Measurements from ENCODE around the gene SRPK3. TPM values are rescaled to one million over a fixed set of nuclear protein-coding genes. Genes with fewer than 3 reads are reported as not detected.

Gene SRPK3
- total RNA-seq, 2 donors from 2014 or later: 19.4 to 24.6 TPM

- H3K9me3 ChIP-seq: peaks cover 3 to 4% of the 10 kb centered on the region in 2 donors
- no peak for DNase-seq (ENCODE audit: low spot score)
- TF ChIP-seq CTCF (IDR thresholded peaks at IDR 0.05): no peak
- H3K4me3 ChIP-seq: peak overlapping the region; percentile 61 to 63
- peaks cover 12% of the 10 kb centered on the region for H3K36me3 ChIP-seq
- peaks cover 0 to 22% of the 10 kb centered on the region in 2 donors for H3K4me1 ChIP-seq
- no peaks in the 10 kb centered on the region for H3K27me3 ChIP-seq
- peak overlapping the region; percentile 91 to 92 for H3K27ac ChIP-seq
These were observed 12.4 kb downstream of the SRPK3 start for GRCh38 chrX:153793291-153793690.

- H3K36me3 ChIP-seq: peaks cover 4% of the 10 kb centered on the region
- peaks cover 3 to 4% of the 10 kb centered on the region in 2 donors for H3K9me3 ChIP-seq
These were observed 13.4 kb downstream of the SRPK3 start, which contains the start of the genes IDH3G and SSR4 for GRCh38 chrX:153794018-153794896. Gene IDH3G, minus strand, starts transcription at chrX:153794375. Its CDS starts 49 bp downstream, at chrX:153794326. Gene SSR4, plus strand, starts transcription at chrX:153794668. Its CDS starts 20 bp downstream, at chrX:153794688.

GRCh38 chrX:153794897-153795816 lies 14.3 kb downstream of the SRPK3 start:
- Histone ChIP-seq H3K4me1 (peaks cover 0 to 22% of the 10 kb centered on the region in 2 donors), H3K36me3 (peaks cover 4% of the 10 kb centered on the region), H3K9me3 (peaks cover 3 to 4% of the 10 kb centered on the region in 2 donors), H3K4me3 (peak overlapping the region; percentile 61 to 63), H3K27me3 (no peaks in the 10 kb centered on the region), H3K27ac (peak overlapping the region; percentile 91 to 92)
- no peak for DNase-seq (ENCODE audit: low spot score)
- TF ChIP-seq CTCF (IDR thresholded peaks at IDR 0.05): no peak

More at GRCh38 chrX:153794018-153794896, 13.4 kb downstream of the SRPK3 start, which contains the start of the genes IDH3G and SSR4:
- H3K27me3 ChIP-seq: no peaks in the 10 kb centered on the region
- peak within 1 kb of the TSS; percentile 91 to 92 for H3K27ac ChIP-seq
- peaks cover 0 to 22% of the 10 kb centered on the region in 2 donors for H3K4me1 ChIP-seq
- peak; percentile 93 for DNase-seq (ENCODE audit: low spot score)
- peak in 1 of 2 donors; percentile 15 for TF ChIP-seq CTCF (IDR thresholded peaks at IDR 0.05)
- peak within 1 kb of the TSS; percentile 61 to 63 for H3K4me3 ChIP-seq

GRCh38 chrX:153797415-153798015 lies 16.7 kb downstream of the SRPK3 start:
- no peaks in the 10 kb centered on the region for H3K27me3 ChIP-seq
- no peak for DNase-seq (ENCODE audit: low spot score)
- no peak for TF ChIP-seq CTCF (IDR thresholded peaks at IDR 0.05)

GRCh38 chrX:153799326-153799725 lies 18.5 kb downstream of the SRPK3 start:
- DNase-seq (ENCODE audit: low spot score): no peak
- Histone ChIP-seq H3K9me3 (peaks cover 3 to 4% of the 10 kb centered on the region in 2 donors), H3K27me3 (no peaks in the 10 kb centered on the region), H3K4me3 (no peak overlapping the region), H3K36me3 (peaks cover 4% of the 10 kb centered on the region), H3K27ac (no peak overlapping the region), H3K4me1 (peaks cover 0 to 11% of the 10 kb centered on the region in 2 donors)
- no peak for TF ChIP-seq CTCF (IDR thresholded peaks at IDR 0.05)

More at GRCh38 chrX:153797415-153798015, 16.7 kb downstream of the SRPK3 start:
- Histone ChIP-seq H3K9me3 (peaks cover 3 to 4% of the 10 kb centered on the region in 2 donors), H3K4me3 (no peak overlapping the region), H3K27ac (no peak overlapping the region), H3K36me3 (peaks cover 4% of the 10 kb centered on the region), H3K4me1 (peaks cover 0 to 20% of the 10 kb centered on the region in 2 donors)
